Activated CD4-positive, alpha-beta T cell treated with anti-CD3 and anti-CD28 coated beads, Interleukin-2, amount 10 ng/mL, durations not matched to agents 24 days and 14 days (primary cell): Measurements from ENCODE around the gene SLC1A5. TPM values are rescaled to one million over a fixed set of nuclear protein-coding genes. Genes with fewer than 3 reads are reported as not detected.
"Not testable (repeated sequence)": the region's sequence is repeated elsewhere in the genome, so short reads cannot be mapped to it uniquely, and the experiment has no call there.

ENCODE experiments used
- DNase-seq: peaks from one replicate; pipeline ENCODE4 v3.0.0; 2022
- H3K27ac Mint-ChIP-seq: one replicate; pipeline ENCODE4 v1.8.0; 2022; ENCODE audit warnings: mild to moderate bottlenecking, mixed read lengths
- H3K27me3 Mint-ChIP-seq: one replicate; pipeline ENCODE4 v1.8.0; 2022; ENCODE audit warnings: mixed read lengths
- H3K36me3 Mint-ChIP-seq: one replicate; pipeline ENCODE4 v1.8.0; 2022; ENCODE audit warnings: low read depth, mild to moderate bottlenecking, mixed read lengths
- H3K4me1 Mint-ChIP-seq: one replicate; pipeline ENCODE4 v1.8.0; 2021; ENCODE audit warnings: mixed read lengths
- H3K4me3 Mint-ChIP-seq: one replicate; pipeline ENCODE4 v1.8.0; 2022; ENCODE audit warnings: mild to moderate bottlenecking, moderate library complexity, mixed read lengths
- H3K9me3 Mint-ChIP-seq: one replicate; pipeline ENCODE4 v1.8.0; 2021; ENCODE audit warnings: mixed read lengths
- intact Hi-C: fragments of 100-400 bp; cut with micrococcal nuclease; formaldehyde crosslinking; loops from one replicate; pipeline ENCODE4 v1.15.1; 2023
- total RNA-seq: library from RNA; stranded (reverse); gene quantifications from 2 replicates; pipeline ENCODE4 v1.2.3, GENCODE V29; 2022

The SLC1A5 gene
- 220 and 224 TPM in 2 replicates for total RNA-seq

DNA sequence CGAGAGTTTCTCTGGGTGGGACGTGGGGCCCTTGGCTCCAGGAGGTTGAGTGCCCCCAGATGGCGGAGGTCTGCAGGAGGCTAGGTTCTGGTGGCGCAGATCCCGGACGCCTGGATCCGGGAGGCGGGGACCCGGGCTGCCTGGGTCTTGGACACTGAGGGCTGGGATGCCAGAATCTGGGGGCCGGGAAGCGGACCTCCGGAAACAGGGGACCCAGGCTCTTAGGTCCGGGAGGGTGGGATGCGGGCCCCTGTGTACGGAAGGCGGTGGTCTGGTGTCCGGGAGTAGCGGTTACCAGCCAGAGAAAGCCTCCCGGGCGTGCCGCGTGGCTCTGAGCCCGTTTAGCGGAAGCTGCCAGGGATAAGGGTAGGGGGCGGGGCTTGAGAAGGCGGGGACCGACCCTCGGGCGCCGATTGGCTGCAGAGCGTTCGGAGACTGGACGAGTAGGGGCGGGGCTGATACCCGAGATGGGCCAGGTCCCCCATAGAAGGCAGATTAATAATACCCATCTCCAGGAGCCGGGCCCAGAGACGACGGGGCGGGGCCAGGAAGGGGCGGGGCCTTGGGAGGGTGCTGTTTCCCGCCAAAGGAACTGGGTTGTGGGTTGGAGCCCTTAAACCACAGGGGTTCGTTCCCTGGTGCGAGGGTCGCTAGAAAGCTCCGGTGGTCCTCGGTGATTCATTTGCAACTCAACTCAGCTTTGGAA, at the start of gene SLC1A5:
SLC1A5 (minus strand) TSS at position 333 of the 706 bp plus-strand sequence. CDS start 629 bp downstream, outside the sequence.
- peaks cover 39% of the 10 kb centered on the region for H3K36me3 Mint-ChIP-seq
- H3K9me3 Mint-ChIP-seq: no peaks in the 10 kb centered on the region
- no peaks in the 10 kb centered on the region for H3K27me3 Mint-ChIP-seq
- peaks cover 54% of the 10 kb centered on the region for H3K4me1 Mint-ChIP-seq
- intact Hi-C loops: loop anchor here (5.0 to 10.0 kb wide), 3 partner anchors 166 to 486 kb away; partner anchors contain the start of genes INAFM1 and ZC3H4
- peak within 1 kb of the TSS; percentile 93 for H3K27ac Mint-ChIP-seq
- H3K4me3 Mint-ChIP-seq: peak within 1 kb of the TSS; percentile 94
- peak; percentile 99 for DNase-seq

DNA sequence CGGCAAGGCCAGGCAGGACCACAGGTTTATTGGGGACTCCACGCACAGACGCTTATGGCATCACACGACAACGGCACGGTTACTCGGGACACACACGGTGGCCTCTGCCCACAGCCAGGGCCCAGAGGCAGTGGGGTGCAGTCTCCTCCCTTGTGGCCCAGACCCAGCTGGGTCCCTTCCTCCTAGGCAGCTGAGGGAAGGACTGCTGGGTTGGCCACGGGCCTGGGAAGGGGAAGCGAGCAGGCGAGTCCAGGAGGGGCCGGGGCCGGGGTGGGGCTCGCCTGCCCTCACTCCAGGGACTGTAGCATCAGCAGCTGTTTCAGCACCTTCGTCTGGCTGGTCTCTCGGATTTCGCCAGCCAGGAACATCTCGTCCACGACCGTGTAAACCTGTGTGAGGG, 49.8 kb upstream of the SLC1A5 start:
- intact Hi-C loops: no loop called here
- H3K9me3 Mint-ChIP-seq: no peaks in the 10 kb centered on the region

DNA sequence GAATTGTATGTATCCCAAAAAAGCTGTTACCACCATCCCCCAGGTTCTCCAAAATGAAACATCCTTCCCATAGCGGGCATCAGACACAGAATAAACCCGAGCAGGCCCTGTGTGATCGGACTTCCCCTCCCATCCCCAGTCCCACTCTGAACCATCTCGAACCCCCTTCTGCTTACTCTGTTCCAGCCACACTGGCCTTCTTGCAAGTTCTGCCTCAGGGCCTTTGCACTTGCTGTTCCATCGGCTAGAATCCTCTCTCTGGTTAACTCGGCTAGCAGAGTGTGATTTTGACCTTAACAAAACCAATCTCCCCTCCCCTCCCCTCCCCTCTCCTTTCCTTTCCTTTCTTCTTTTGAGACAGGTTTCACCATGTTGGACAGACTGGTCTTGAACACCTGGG, 46.6 kb upstream of the SLC1A5 start:
- intact Hi-C loops: no loop called here
- no peaks in the 10 kb centered on the region for H3K4me1 Mint-ChIP-seq
- H3K4me3 Mint-ChIP-seq: no peak overlapping the region
- no peak for DNase-seq
- H3K9me3 Mint-ChIP-seq: no peaks in the 10 kb centered on the region
- H3K27ac Mint-ChIP-seq: no peak overlapping the region
- H3K36me3 Mint-ChIP-seq: peaks cover 19% of the 10 kb centered on the region
- H3K27me3 Mint-ChIP-seq: no peaks in the 10 kb centered on the region

More for the DNA sequence above, 49.8 kb upstream of the SLC1A5 start:
- no peak overlapping the region for H3K27ac Mint-ChIP-seq
- H3K4me1 Mint-ChIP-seq: peaks cover 3% of the 10 kb centered on the region
- DNase-seq: no peak
- H3K4me3 Mint-ChIP-seq: no peak overlapping the region
- H3K27me3 Mint-ChIP-seq: no peaks in the 10 kb centered on the region
- peaks cover 34% of the 10 kb centered on the region for H3K36me3 Mint-ChIP-seq

DNA sequence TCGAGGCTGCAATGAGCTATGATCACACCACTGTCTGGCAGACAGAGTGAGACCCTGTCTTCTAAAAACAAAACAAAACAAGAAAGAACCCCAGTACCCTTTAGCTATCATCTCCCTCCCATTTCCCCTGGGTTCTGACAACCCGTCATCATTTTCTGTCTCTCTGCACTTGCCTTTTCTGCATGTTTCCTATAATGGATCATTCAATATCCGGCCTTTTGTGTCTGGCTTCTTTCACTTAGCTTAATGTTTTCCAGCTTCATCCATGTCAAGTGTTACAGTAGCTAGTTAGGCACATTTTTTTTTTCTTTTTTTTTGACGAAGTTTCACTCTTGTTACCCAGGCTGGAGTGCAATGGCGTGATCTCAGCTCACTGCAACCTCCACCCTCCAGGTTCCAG, 45.7 kb upstream of the SLC1A5 start:
- Mint-ChIP-seq H3K27ac (no peak overlapping the region), H3K4me1 (peaks cover 1% of the 10 kb centered on the region), H3K27me3 (no peaks in the 10 kb centered on the region), H3K36me3 (peaks cover 13% of the 10 kb centered on the region), H3K9me3 (no peaks in the 10 kb centered on the region), H3K4me3 (no peak overlapping the region)
- intact Hi-C loops: no loop called here
- DNase-seq: no peak

- H3K27me3 Mint-ChIP-seq: no peaks in the 10 kb centered on the region
- no peak overlapping the region for H3K4me3 Mint-ChIP-seq
- H3K4me1 Mint-ChIP-seq: peaks cover 4% of the 10 kb centered on the region
- peaks cover 3% of the 10 kb centered on the region for H3K36me3 Mint-ChIP-seq
- DNase-seq: no peak
- no peak overlapping the region for H3K27ac Mint-ChIP-seq
- H3K9me3 Mint-ChIP-seq: no peaks in the 10 kb centered on the region
- intact Hi-C loops: no loop called here
Measured at GRCh38 chr19:46830864-46831263, 42.5 kb upstream of the SLC1A5 start.

GRCh38 chr19:46828484-46828883, 40.1 kb upstream of the SLC1A5 start:
- Mint-ChIP-seq H3K4me3 (no peak overlapping the region), H3K27me3 (no peaks in the 10 kb centered on the region), H3K4me1 (peaks cover 14% of the 10 kb centered on the region), H3K9me3 (no peaks in the 10 kb centered on the region), H3K36me3 (no peaks in the 10 kb centered on the region), H3K27ac (no peak overlapping the region)
- intact Hi-C loops: no loop called here
- DNase-seq: no peak

GRCh38 chr19:46825731-46826055, 37.3 kb upstream of the SLC1A5 start:
- Mint-ChIP-seq H3K9me3 (no peaks in the 10 kb centered on the region), H3K36me3 (no peaks in the 10 kb centered on the region), H3K27me3 (no peaks in the 10 kb centered on the region), H3K4me3 (no peak overlapping the region), H3K27ac (peak overlapping the region; percentile 41), H3K4me1 (peaks cover 29% of the 10 kb centered on the region)
- DNase-seq: no peak
- intact Hi-C loops: no loop called here

- no peaks in the 10 kb centered on the region for H3K27me3 Mint-ChIP-seq
- DNase-seq: no peak
- no peak overlapping the region for H3K4me3 Mint-ChIP-seq
- H3K9me3 Mint-ChIP-seq: no peaks in the 10 kb centered on the region
- H3K36me3 Mint-ChIP-seq: no peaks in the 10 kb centered on the region
- H3K27ac Mint-ChIP-seq: no peak overlapping the region
- intact Hi-C loops: no loop called here
- H3K4me1 Mint-ChIP-seq: peaks cover 34% of the 10 kb centered on the region
Measured at GRCh38 chr19:46824890-46825730, 36.7 kb upstream of the SLC1A5 start.

GRCh38 chr19:46823049-46823448, 34.7 kb upstream of the SLC1A5 start:
- intact Hi-C loops: no loop called here
- Mint-ChIP-seq H3K9me3 (no peaks in the 10 kb centered on the region), H3K4me1 (peaks cover 39% of the 10 kb centered on the region), H3K4me3 (no peak overlapping the region), H3K27ac (no peak overlapping the region), H3K27me3 (no peaks in the 10 kb centered on the region), H3K36me3 (no peaks in the 10 kb centered on the region)
- no peak for DNase-seq

GRCh38 chr19:46822410-46822787, 34.0 kb upstream of the SLC1A5 start:
- Mint-ChIP-seq H3K27ac (peak overlapping the region; percentile 77), H3K4me3 (peak overlapping the region; percentile 12), H3K4me1 (peaks cover 38% of the 10 kb centered on the region)
- intact Hi-C loops, H3K36me3 Mint-ChIP-seq, DNase-seq, H3K9me3 Mint-ChIP-seq, H3K27me3 Mint-ChIP-seq: not testable (repeated sequence)

- DNase-seq: peak; percentile 88
- no peaks in the 10 kb centered on the region for H3K27me3 Mint-ChIP-seq
- H3K9me3 Mint-ChIP-seq: no peaks in the 10 kb centered on the region
- no peaks in the 10 kb centered on the region for H3K36me3 Mint-ChIP-seq
- intact Hi-C loops: loop anchor here (2.0 kb wide), 1 partner anchor 35 kb away; no protein-coding TSS in a partner anchor
- peak overlapping the region; percentile 50 for H3K4me3 Mint-ChIP-seq
- H3K4me1 Mint-ChIP-seq: peaks cover 38% of the 10 kb centered on the region
- peak overlapping the region; percentile 77 for H3K27ac Mint-ChIP-seq
Measured at GRCh38 chr19:46821512-46822409, 33.4 kb upstream of the SLC1A5 start.

DNA sequence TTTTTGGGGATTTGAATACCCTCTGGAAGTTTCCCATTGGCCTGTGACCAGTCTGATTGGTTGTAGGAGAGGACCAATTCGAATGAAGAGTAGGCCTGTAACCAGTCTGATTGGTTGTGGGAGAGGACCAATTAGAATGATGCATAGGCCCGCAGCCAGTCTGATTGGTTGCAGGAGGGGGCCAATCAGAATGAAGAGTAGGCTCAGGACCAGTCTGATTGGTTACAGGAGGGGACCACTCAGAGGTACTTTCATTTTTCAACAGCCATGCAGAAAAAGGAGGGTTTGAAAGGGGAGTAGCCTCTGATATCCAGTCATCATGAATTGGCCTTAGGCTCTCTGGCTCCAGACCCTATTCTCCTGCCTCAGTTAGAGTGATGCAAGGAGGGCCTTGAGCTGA, 30.4 kb upstream of the SLC1A5 start:
- peak; percentile 71 for DNase-seq
- Mint-ChIP-seq H3K9me3 (no peaks in the 10 kb centered on the region), H3K27me3 (peaks cover 2% of the 10 kb centered on the region), H3K4me1 (peaks cover 28% of the 10 kb centered on the region), H3K4me3 (no peak overlapping the region), H3K36me3 (no peaks in the 10 kb centered on the region), H3K27ac (peak overlapping the region; percentile 25)
- intact Hi-C loops: no loop called here

DNA sequence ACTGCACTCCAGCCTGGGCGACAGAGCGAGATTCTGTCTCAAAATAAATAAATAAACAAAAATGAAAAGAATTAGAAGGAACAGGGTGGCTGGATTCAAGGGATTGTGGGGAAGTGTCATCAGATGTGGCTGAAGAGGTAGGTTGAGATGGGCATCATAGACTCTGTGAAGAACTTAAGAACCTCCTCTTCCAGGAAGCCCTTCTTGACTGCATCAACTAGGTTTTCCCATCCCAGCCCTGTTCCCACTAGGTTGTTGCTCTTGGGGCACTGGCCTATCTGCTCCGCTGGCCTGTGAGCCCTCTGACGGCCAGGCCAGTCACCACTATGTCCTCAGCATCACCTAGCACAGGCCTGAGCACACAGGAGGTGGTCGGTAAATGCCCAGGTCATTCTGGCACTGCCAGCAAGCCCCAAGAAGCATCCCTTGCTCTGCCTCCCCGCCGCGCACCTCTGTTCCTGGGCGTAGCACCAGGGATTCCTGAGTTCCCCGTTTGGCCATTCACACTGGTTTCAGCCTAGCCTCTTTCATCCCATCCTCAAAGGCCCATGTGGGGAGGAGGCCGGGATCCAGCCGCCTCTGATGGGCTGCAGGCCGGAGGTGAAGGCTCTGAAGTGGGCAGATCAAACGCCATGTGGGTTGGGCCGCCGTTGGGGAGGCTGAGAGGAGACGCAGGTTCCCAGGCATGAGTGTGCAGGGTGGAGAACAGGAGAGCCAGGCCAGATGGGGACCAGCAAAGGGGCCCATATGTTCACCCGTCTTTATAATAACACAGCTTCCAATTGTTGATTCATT, 27.6 kb upstream of the SLC1A5 start:
- Mint-ChIP-seq H3K4me3 (no peak overlapping the region), H3K9me3 (no peaks in the 10 kb centered on the region), H3K27ac (no peak overlapping the region), H3K27me3 (peaks cover 2% of the 10 kb centered on the region), H3K36me3 (no peaks in the 10 kb centered on the region), H3K4me1 (peaks cover 19% of the 10 kb centered on the region)
- intact Hi-C loops: no loop called here
- DNase-seq: no peak
